AG10803 (cell line): Measurements from ENCODE around the gene CTNND2.

Experiments used
- DNase-seq: peaks from one replicate; pipeline ENCODE4 v3.0.0; 2010; ENCODE audit warnings: low read depth
- H3K4me3 ChIP-seq: 2 replicates; pipeline ENCODE4 v1.5.1; 2011; ENCODE audit warnings: mild to moderate bottlenecking, low read length, control low read depth
- CTCF ChIP-seq: conservative IDR thresholded peaks from 2 replicates; pipeline ENCODE4 v1.5.1; 2011; ENCODE audit warnings: mild to moderate bottlenecking, low read length, control low read depth, inconsistent platforms

The CTNND2 gene

GRCh38 chr5:11922394-11922793, 18.1 kb upstream of the CTNND2 start:
- TF ChIP-seq CTCF: no peak
- no peak for DNase-seq
- H3K4me3 ChIP-seq: no peak overlapping the region

- H3K4me3 ChIP-seq: no peak overlapping the region
- TF ChIP-seq CTCF: no peak
- no peak for DNase-seq
Observed at GRCh38 chr5:11918463-11919045, 14.3 kb upstream of the CTNND2 start.

GRCh38 chr5:11909471-11909870, 5.2 kb upstream of the CTNND2 start:
- H3K4me3 ChIP-seq: no peak overlapping the region
- DNase-seq: no peak
- TF ChIP-seq CTCF: no peak

- H3K4me3 ChIP-seq: no peak overlapping the region
- TF ChIP-seq CTCF: no peak
- DNase-seq: no peak
Observed at GRCh38 chr5:11906497-11906896, 2.3 kb upstream of the CTNND2 start.

GRCh38 chr5:11905206-11905605, 960 bp upstream of the CTNND2 start:
- no peak overlapping the region for H3K4me3 ChIP-seq
- no peak for TF ChIP-seq CTCF
- DNase-seq: no peak

- TF ChIP-seq CTCF: no peak
- no peak overlapping the region for H3K4me3 ChIP-seq
- DNase-seq: no peak
Observed at GRCh38 chr5:11903614-11904264, 507 bp downstream of the CTNND2 start.

- no peak for TF ChIP-seq CTCF
- H3K4me3 ChIP-seq: no peak overlapping the region
- DNase-seq: no peak
Observed at GRCh38 chr5:11903121-11903613, 1.1 kb downstream of the CTNND2 start.
